Epithelial cell of esophagus (primary cell): ENCODE measurements around the gene ETV4.
A peak's percentile ranks its signal among the peaks of the same experiment; 100 is the strongest.

Source experiments
- DNase-seq: peaks from one replicate; pipeline ENCODE4 v3.0.0; 2010; ENCODE audit warnings: low read depth
- H3K4me3 ChIP-seq: 2 replicates; pipeline ENCODE4 v1.5.1; 2011; ENCODE audit warnings: mild to moderate bottlenecking, low read length, control low read depth
- CTCF ChIP-seq: IDR thresholded peaks from 2 replicates; pipeline ENCODE4 v1.5.1; 2011; ENCODE audit warnings: low read depth, mild to moderate bottlenecking, low read length, control low read depth, inconsistent platforms; ENCODE audit not compliant: insufficient read depth; ENCODE audit errors: missing control alignments

The ETV4 gene

GRCh38 chr17:43578699-43579565 lies 32.8 kb upstream of the ETV4 start:
- TF ChIP-seq CTCF: no peak
- H3K4me3 ChIP-seq: no peak overlapping the region
- DNase-seq: peak; percentile 46

GRCh38 chr17:43578404-43578698 lies 32.2 kb upstream of the ETV4 start:
- TF ChIP-seq CTCF: no peak
- H3K4me3 ChIP-seq: no peak overlapping the region
- DNase-seq: no peak

- no peak for DNase-seq
- no peak for TF ChIP-seq CTCF
Measured at GRCh38 chr17:43577664-43578403, 31.7 kb upstream of the ETV4 start.

GRCh38 chr17:43576563-43577229 lies 30.6 kb upstream of the ETV4 start:
- no peak overlapping the region for H3K4me3 ChIP-seq
- DNase-seq: peak; percentile 71

More at GRCh38 chr17:43577664-43578403, 31.7 kb upstream of the ETV4 start:
- H3K4me3 ChIP-seq: no peak overlapping the region

GRCh38 chr17:43574896-43575525 lies 28.9 kb upstream of the ETV4 start:
- no peak overlapping the region for H3K4me3 ChIP-seq
- no peak for TF ChIP-seq CTCF
- no peak for DNase-seq

More at GRCh38 chr17:43576563-43577229, 30.6 kb upstream of the ETV4 start:
- peak; percentile 91 for TF ChIP-seq CTCF

GRCh38 chr17:43574348-43574747 lies 28.2 kb upstream of the ETV4 start:
- DNase-seq: no peak
- H3K4me3 ChIP-seq: no peak overlapping the region
- no peak for TF ChIP-seq CTCF
